ENCODE data around the gene TLX3.

Gene TLX3

DNA sequence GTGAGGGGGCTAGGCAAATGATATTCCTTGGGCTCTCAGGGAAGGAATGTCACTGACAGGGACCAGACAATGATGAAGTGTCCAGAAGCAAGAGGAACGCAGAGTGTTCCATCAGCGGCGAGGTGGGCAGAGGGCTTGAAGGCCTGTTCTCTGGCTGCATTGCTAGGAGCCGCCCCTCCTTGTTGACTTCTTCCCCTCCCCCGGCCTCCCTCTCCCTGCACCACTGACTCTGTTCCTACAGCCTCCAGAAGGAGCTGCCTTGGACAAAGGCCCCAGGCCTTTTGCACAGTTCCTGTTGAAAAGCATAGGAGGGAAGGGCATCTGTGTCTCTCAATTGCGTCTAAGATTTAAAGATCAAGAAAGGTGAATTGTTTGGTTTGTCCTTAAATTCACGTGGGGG, 12.4 kb downstream of the TLX3 start:
- Histone ChIP-seq H3K36me3 (no peaks in the 10 kb centered on the region), H3K4me3 (ENCODE audit: low read depth in 1 of 2, low read length in 1 of 2) (no peak overlapping the region), H3K4me1 (ENCODE audit: control insufficient read depth in 1 of 2, insufficient read depth in 1 of 2, low read depth in 1 of 2, low read length in 1 of 2) (peaks cover 0 to 14% of the 10 kb centered on the region in 2 experiments), H3K27me3 (peaks cover 100% of the 10 kb centered on the region), H3K9me3 (no peaks in the 10 kb centered on the region), H3K27ac (no peak overlapping the region)
- TF ChIP-seq, protein P1, sequence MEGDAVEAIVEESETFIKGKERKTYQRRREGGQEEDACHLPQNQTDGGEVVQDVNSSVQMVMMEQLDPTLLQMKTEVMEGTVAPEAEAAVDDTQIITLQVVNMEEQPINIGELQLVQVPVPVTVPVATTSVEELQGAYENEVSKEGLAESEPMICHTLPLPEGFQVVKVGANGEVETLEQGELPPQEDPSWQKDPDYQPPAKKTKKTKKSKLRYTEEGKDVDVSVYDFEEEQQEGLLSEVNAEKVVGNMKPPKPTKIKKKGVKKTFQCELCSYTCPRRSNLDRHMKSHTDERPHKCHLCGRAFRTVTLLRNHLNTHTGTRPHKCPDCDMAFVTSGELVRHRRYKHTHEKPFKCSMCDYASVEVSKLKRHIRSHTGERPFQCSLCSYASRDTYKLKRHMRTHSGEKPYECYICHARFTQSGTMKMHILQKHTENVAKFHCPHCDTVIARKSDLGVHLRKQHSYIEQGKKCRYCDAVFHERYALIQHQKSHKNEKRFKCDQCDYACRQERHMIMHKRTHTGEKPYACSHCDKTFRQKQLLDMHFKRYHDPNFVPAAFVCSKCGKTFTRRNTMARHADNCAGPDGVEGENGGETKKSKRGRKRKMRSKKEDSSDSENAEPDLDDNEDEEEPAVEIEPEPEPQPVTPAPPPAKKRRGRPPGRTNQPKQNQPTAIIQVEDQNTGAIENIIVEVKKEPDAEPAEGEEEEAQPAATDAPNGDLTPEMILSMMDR (IDR thresholded peaks at IDR 0.05): no peak

DNA sequence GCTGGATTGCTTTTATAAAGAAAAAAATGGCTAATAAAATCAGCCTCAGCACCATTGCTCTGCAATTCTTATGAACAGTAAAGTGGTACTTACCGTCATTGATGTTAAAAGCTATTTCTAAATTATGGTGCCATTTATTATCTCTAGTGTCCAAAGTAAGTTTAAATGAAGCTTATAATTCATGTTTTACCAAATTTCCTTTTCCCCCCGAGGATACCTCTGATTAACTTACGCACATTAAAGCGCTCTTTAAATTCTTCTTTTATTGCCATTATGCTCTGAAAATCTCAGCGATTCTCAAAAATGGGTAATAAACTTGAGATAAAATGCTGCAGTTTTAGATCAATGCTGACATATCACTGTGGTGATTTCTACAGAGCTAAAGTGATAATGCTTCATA, 13.5 kb downstream of the TLX3 start:
- no peak overlapping the region for H3K4me3 ChIP-seq (ENCODE audit: low read depth in 1 of 2, low read length in 1 of 2)
- no peaks in the 10 kb centered on the region for H3K9me3 ChIP-seq
- no peaks in the 10 kb centered on the region for H3K36me3 ChIP-seq
- H3K4me1 ChIP-seq (ENCODE audit: control insufficient read depth in 1 of 2, insufficient read depth in 1 of 2, low read depth in 1 of 2, low read length in 1 of 2): peaks cover 0 to 14% of the 10 kb centered on the region in 2 experiments
- TF ChIP-seq, protein P1 (IDR thresholded peaks at IDR 0.05): no peak
- no peak overlapping the region for H3K27ac ChIP-seq
- H3K27me3 ChIP-seq: peaks cover 100% of the 10 kb centered on the region

DNA sequence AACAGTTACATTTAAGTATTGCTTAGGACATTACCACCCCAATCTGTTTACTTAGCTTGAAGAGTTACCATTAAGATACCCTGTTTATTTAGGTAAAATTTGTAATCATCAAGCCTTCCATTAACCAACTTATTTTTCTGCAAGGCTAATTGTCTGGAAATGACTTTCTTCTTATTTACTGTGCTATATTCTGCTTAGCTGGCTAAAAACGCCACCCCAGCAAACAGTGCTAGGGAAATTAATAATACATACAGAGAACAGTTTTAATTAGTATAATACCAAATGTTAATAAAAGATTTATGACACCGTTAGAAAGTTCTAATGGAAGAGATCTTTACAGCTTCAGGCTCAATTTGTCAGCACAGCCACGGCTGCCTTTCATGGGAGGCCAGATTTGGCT, 14.0 kb downstream of the TLX3 start:
- Histone ChIP-seq H3K27ac (no peak overlapping the region), H3K4me3 (ENCODE audit: low read depth in 1 of 2, low read length in 1 of 2) (no peak overlapping the region), H3K36me3 (no peaks in the 10 kb centered on the region), H3K9me3 (no peaks in the 10 kb centered on the region), H3K4me1 (ENCODE audit: control insufficient read depth in 1 of 2, insufficient read depth in 1 of 2, low read depth in 1 of 2, low read length in 1 of 2) (peaks cover 0 to 14% of the 10 kb centered on the region in 2 experiments), H3K27me3 (peaks cover 100% of the 10 kb centered on the region)
- TF ChIP-seq, protein P1 (IDR thresholded peaks at IDR 0.05): no peak

DNA sequence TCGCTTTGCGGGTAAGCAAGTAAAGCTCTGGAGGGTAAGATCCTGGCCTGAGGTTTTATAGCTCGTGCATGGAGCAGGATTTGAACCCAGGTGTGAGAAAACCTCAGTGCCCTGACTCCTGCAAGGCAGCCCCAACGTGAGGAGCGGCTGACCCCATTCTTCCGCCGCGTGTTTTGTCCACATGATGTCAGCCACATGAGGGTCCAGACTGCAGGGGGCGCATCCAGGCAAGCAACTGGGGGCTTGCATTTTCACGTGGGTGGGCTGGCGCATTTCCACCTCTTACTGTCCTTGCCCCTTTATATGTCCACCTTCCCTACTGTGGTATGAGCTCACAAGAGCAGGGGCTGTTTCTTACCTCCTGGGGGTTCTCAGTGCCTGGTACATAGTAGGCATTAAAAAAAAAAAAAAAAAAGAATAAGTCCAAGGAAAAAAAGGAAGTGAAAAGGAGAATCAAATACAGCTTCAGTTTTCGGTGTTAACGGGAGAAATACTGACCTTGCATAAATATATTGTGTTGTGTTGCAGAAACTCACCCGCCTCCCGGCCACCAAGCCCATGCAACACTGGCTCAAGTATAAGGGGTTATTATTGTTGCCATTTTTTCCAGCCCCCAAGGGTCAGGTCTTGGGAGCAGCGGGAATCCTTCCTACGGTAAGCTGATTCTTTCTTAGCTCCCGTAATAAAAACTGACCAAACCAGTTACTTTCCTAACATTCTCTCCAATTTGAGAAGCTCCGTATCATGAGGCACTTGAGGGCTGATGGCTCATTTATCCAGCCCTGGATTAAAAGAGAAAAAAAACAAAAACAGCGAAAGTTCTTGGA, 15.0 kb downstream of the TLX3 start:
- H3K9me3 ChIP-seq: no peaks in the 10 kb centered on the region
- no peaks in the 10 kb centered on the region for H3K36me3 ChIP-seq
- H3K27me3 ChIP-seq: peaks cover 98% of the 10 kb centered on the region
- H3K27ac ChIP-seq: no peak overlapping the region
- TF ChIP-seq, protein P1 (IDR thresholded peaks at IDR 0.05): no peak
- no peak overlapping the region for H3K4me3 ChIP-seq (ENCODE audit: low read depth in 1 of 2, low read length in 1 of 2)
- H3K4me1 ChIP-seq (ENCODE audit: control insufficient read depth in 1 of 2, insufficient read depth in 1 of 2, low read depth in 1 of 2, low read length in 1 of 2): peaks cover 0 to 14% of the 10 kb centered on the region in 2 experiments

DNA sequence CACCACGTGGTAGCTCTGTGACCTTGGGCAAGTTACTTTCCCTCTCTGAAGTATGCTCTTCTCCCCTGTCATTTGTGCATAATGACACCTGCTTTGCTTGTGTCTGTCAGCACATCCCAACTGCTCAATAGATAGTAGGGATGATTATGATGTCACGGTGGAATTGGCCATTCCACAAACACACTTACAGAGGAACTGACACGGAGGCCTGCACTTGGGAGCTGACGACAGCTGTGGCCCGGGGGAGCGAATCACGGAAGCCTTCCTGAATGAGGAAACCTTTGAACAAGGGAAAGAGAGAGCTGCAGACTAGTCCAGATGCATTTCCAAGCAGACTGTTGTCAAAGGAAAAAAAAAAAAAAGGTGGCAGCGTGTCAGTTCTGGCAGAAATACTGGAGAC, 21.0 kb downstream of the TLX3 start:
- no peaks in the 10 kb centered on the region for H3K36me3 ChIP-seq
- peaks cover 0 to 8% of the 10 kb centered on the region in 2 experiments for H3K4me1 ChIP-seq (ENCODE audit: control insufficient read depth in 1 of 2, insufficient read depth in 1 of 2, low read depth in 1 of 2, low read length in 1 of 2)
- TF ChIP-seq, protein P1 (IDR thresholded peaks at IDR 0.05): no peak
- no peaks in the 10 kb centered on the region for H3K9me3 ChIP-seq
- H3K27ac ChIP-seq: no peak overlapping the region
- H3K27me3 ChIP-seq: peaks cover 97% of the 10 kb centered on the region
- no peak overlapping the region for H3K4me3 ChIP-seq (ENCODE audit: low read depth in 1 of 2, low read length in 1 of 2)

Measured in neutrophil (primary cell).